ACHN (cell line): ENCODE measurements around the gene TOP3A.
"Not testable (repeated sequence)": the region's sequence is repeated elsewhere in the genome, so short reads cannot be mapped to it uniquely, and the experiment has no call there.

Experiments used
- DNase-seq: peaks from one replicate; pipeline ENCODE4 v3.0.0-alpha.2; 2015
- in situ Hi-C: cut with HindIII; loops from 2 replicates; pipeline ENCODE4 v1.10.0; 2017; ENCODE audit warnings: low sequenced_read_pairs, low pct_ligation_motif_present, low pct_unique_long_range_greater_than_20kb

The TOP3A gene

DNA sequence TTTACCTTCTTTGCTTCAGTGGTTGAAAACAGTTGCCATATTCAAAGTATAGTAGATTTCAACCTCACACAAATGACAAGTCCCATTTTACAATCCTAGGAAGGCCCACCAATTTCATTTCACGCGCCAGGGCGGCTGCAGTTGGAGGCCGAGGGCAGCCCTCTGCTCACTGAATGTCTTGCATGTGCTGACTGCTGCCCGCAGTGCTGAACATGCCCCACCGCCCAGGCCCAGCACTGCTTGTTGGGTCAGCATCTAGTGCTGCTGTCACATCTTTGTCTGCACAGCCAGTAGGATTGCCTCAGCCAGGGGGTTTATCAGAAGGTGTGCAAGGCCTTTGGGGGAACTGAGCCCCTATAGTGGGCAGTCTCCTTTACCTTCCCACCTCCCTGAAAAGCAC, 11.8 kb upstream of the TOP3A start:
- DNase-seq, result no peak
- in situ Hi-C loops, result no loop called here

DNA sequence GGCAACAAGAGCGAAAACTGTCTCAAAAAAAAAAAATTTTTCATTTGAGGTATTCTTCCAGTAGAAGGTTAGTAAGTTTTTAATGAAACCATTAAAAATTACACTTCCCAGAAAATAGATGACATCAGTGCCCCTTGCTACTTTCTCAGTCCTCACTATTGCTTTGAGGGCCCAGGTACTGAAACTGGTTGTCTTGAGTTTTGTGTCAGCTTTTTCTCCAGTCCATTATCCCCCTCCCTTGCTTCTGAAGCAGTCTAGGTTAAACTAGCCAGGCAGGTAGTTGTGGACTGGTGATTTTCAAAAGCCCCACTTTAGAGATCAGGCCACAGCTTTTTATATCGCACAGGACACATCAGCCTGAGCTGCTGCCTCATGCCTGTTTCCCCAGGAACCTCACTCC, 11.2 kb upstream of the TOP3A start:
- DNase-seq, result no peak
- in situ Hi-C loops, result no loop called here

- in situ Hi-C loops, result no loop called here
Measured at GRCh38 chr17:18324140-18325050, 9.6 kb upstream of the TOP3A start.

GRCh38 chr17:18323507-18324139, 8.8 kb upstream of the TOP3A start:
- no peak for DNase-seq
- in situ Hi-C loops, result no loop called here

More at GRCh38 chr17:18324140-18325050, 9.6 kb upstream of the TOP3A start:
- no peak for DNase-seq

- DNase-seq, result no peak
- in situ Hi-C loops, result no loop called here
Measured at GRCh38 chr17:18323007-18323406, 8.2 kb upstream of the TOP3A start.

GRCh38 chr17:18322522-18322921, 7.7 kb upstream of the TOP3A start:
- no peak for DNase-seq
- in situ Hi-C loops, result no loop called here

DNA sequence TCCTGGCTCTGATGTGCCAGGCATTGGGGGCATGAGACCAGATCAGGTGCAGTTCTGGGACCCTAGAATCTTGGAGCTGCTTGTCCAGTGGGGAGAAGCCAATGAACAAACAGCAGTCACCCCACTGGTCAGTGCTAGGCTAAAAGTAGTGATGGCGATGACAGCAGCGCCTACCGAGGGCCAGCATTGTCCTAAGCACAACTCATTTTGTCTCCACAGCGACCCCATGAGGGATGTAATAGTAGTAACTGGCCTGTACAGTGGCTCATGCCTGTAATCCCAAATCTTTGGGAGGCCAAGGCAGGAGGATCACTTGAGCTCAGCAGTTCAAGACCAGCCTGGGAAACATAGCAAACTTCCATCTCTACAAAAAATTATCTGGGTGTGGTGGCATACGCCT, 6.5 kb upstream of the TOP3A start:
- in situ Hi-C loops, result no loop called here
- no peak for DNase-seq

DNA sequence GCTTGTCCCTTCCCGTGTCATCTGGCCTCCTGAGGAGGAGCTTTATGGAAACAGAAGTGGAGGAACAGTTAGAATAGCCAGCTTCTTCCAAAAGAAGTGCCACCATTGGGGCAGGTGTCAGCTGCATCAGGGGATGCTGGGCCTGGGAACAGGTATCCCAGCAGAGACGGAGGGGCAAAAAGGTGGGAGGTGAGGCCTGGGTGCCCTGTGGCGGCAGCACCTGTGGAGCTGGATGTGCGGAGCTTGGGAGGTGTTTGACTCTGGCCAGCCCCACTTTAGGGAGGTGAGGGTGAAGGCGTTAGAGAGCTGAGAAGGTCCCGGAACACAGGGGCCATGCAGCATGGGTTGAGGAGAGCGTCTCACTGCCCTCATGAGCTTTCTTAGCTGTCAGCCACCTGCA, 5.5 kb upstream of the TOP3A start:
- DNase-seq, result no peak
- in situ Hi-C loops, result no loop called here

GRCh38 chr17:18319604-18320256, 4.9 kb upstream of the TOP3A start:
- in situ Hi-C loops, result no loop called here
- DNase-seq, result peak; percentile 46

GRCh38 chr17:18318771-18319450, 4.1 kb upstream of the TOP3A start:
- no peak for DNase-seq
- in situ Hi-C loops, result no loop called here

- in situ Hi-C loops, result no loop called here
- no peak for DNase-seq
Measured at GRCh38 chr17:18318117-18318516, 3.3 kb upstream of the TOP3A start.

GRCh38 chr17:18315961-18316360, 1.2 kb upstream of the TOP3A start:
- in situ Hi-C loops, result no loop called here
- no peak for DNase-seq

DNA sequence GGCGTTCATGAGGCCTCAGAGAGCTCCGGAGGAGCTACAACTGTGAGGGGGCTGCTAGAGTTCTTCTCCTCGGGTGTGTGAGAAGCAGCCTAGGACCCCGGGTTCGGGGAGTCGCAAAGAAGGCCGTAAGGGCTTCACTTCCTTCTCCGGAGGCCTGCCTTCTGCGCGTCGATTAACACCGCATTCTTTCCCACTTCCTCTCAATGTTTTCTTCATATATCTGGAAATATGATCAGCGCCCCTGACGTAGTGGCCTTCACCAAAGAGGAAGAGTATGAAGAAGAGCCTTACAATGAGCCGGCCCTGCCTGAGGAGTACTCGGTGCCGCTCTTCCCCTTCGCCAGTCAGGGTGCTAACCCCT, 748 bp upstream of the TOP3A start:
- DNase-seq, result no peak
- in situ Hi-C loops, result no loop called here

- peak; percentile 27 for DNase-seq
Measured at GRCh38 chr17:18314059-18314730, 599 bp downstream of the TOP3A start.

GRCh38 chr17:18309202-18309601, 5.6 kb downstream of the TOP3A start:
- no peak for DNase-seq

More at GRCh38 chr17:18314059-18314730, 599 bp downstream of the TOP3A start:
- in situ Hi-C loops, result no loop called here

GRCh38 chr17:18303206-18303605, 11.6 kb downstream of the TOP3A start:
- DNase-seq, in situ Hi-C loops: not testable (repeated sequence)

More at GRCh38 chr17:18309202-18309601, 5.6 kb downstream of the TOP3A start:
- in situ Hi-C loops, result no loop called here

- DNase-seq, result no peak
- in situ Hi-C loops, result no loop called here
Measured at GRCh38 chr17:18300725-18301480, 13.9 kb downstream of the TOP3A start.

GRCh38 chr17:18298061-18298460, 16.7 kb downstream of the TOP3A start:
- DNase-seq, in situ Hi-C loops: not testable (repeated sequence)
